Activated CD8-positive, alpha-beta memory T cell treated with anti-CD3 and anti-CD28 coated beads for 36 hours (primary cell): Measurements from ENCODE around the gene ATAD1. TPM values are rescaled to one million over a fixed set of nuclear protein-coding genes. Genes with fewer than 3 reads are reported as not detected.

Experiments used
- CTCF ChIA-PET: fragments of 350-600 bp; sonication (Branson Sonifier 250); formaldehyde crosslinking; loops from one replicate; lab custom pipeline; 2021; ENCODE audit warnings: antibody characterized with exemption; lab: Charles Lee
- POLR2A ChIA-PET: fragments of 350-600 bp; sonication (Branson Sonifier 250); formaldehyde crosslinking; loops from one replicate; lab custom pipeline; 2021; ENCODE audit warnings: antibody characterized with exemption; lab: Charles Lee
- total RNA-seq, 2 experiments: library from RNA; stranded (reverse); gene quantifications; one replicate each; pipeline ENCODE4 v1.2.3, GENCODE V29; 2021

Gene ATAD1
- total RNA-seq, 2 experiments from 2014 or later = 57.7 to 60.1 TPM

GRCh38 chr10:87702260-87702972, 115.6 kb downstream of the ATAD1 start:
- CTCF ChIA-PET = no interaction called here
- POLR2A ChIA-PET = no interaction called here

Other genes with a start within 250 kb of the ATAD1 start
- under 1 TPM; 0.04 to 0.11 TPM for gene PAPSS2, start 158.3 kb downstream of the ATAD1 start, total RNA-seq
- gene KLLN, start 45.3 kb upstream of the ATAD1 start, total RNA-seq = 1 to 10 TPM in 1 of 2 experiments, under 1 TPM in 1; 0.80 to 1.0 TPM
- gene PTEN, start 45.4 kb upstream of the ATAD1 start, total RNA-seq = 10 to 100 TPM; 42.4 to 48.0 TPM